ENCODE measurements around the gene HMSD. TPM values are rescaled to one million over a fixed set of nuclear protein-coding genes. Genes with fewer than 3 reads are reported as not detected.

The HMSD gene
- polyA plus RNA-seq, 1 of the 3 experiments (the other 2 are of a cell fraction) = not detected

DNA sequence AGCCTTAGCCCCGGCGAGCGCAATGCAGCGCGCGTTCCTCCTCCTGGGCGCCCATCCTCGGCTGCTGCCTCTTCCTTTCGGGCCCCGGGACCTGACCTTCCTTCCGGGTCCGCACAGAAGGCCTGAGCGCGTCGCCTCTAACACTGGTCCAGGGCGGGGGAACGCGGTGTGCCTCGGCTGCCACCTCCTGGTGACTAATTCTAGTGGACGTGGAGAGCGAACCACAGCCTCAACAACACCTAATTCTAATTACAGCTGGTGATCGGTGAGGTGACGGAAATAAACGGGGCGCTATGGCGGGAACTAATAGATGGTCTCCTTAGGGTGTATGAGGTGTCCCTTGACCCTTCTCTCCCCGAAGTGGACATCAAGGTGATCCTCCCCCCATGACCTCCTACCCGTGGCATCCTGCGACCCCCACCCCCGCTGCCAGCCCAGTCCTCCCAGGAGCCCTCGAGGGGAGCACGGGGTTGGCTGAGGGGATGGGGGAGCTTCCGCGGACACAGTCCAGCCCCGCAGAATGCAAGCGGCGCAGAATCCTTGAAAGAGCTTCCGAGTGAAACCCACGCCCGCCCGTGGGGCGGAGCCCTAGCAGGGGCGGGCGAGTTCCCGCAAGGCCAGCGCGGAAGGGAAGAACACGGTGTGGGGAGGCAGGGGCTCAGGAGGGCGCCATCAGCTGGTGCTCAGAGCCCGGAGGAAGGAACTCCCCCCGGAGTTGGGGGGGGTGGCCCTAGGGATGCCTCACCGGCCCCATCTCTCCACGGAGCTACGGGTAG, 12.8 kb upstream of the HMSD start (continued):
- TF ChIP-seq, protein P1, sequence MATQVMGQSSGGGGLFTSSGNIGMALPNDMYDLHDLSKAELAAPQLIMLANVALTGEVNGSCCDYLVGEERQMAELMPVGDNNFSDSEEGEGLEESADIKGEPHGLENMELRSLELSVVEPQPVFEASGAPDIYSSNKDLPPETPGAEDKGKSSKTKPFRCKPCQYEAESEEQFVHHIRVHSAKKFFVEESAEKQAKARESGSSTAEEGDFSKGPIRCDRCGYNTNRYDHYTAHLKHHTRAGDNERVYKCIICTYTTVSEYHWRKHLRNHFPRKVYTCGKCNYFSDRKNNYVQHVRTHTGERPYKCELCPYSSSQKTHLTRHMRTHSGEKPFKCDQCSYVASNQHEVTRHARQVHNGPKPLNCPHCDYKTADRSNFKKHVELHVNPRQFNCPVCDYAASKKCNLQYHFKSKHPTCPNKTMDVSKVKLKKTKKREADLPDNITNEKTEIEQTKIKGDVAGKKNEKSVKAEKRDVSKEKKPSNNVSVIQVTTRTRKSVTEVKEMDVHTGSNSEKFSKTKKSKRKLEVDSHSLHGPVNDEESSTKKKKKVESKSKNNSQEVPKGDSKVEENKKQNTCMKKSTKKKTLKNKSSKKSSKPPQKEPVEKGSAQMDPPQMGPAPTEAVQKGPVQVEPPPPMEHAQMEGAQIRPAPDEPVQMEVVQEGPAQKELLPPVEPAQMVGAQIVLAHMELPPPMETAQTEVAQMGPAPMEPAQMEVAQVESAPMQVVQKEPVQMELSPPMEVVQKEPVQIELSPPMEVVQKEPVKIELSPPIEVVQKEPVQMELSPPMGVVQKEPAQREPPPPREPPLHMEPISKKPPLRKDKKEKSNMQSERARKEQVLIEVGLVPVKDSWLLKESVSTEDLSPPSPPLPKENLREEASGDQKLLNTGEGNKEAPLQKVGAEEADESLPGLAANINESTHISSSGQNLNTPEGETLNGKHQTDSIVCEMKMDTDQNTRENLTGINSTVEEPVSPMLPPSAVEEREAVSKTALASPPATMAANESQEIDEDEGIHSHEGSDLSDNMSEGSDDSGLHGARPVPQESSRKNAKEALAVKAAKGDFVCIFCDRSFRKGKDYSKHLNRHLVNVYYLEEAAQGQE (IDR thresholded peaks at IDR 0.05; ENCODE audit: low read depth, low read length) = no peak
- TF ChIP-seq, protein P2, sequence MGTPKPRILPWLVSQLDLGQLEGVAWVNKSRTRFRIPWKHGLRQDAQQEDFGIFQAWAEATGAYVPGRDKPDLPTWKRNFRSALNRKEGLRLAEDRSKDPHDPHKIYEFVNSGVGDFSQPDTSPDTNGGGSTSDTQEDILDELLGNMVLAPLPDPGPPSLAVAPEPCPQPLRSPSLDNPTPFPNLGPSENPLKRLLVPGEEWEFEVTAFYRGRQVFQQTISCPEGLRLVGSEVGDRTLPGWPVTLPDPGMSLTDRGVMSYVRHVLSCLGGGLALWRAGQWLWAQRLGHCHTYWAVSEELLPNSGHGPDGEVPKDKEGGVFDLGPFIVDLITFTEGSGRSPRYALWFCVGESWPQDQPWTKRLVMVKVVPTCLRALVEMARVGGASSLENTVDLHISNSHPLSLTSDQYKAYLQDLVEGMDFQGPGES (IDR thresholded peaks at IDR 0.05; ENCODE audit: low read depth, low read length) = no peak
- TF ChIP-seq TCF12 (IDR thresholded peaks at IDR 0.05) (no peak), TAF1 (IDR thresholded peaks at IDR 0.05; ENCODE audit: borderline replicate concordance, low read depth, low read length) (no peak), RXRA (IDR thresholded peaks at IDR 0.05; ENCODE audit: borderline replicate concordance, low read depth) (no peak), CHD2 (IDR thresholded peaks at IDR 0.05; ENCODE audit: low read length, partially characterized antibody) (no peak), FOSL2 (IDR thresholded peaks at IDR 0.05; ENCODE audit: borderline replicate concordance, low read depth) (no peak), MXI1 (IDR thresholded peaks at IDR 0.05; ENCODE audit: low read depth, low read length) (no peak)
- TF ChIP-seq, protein P3, sequence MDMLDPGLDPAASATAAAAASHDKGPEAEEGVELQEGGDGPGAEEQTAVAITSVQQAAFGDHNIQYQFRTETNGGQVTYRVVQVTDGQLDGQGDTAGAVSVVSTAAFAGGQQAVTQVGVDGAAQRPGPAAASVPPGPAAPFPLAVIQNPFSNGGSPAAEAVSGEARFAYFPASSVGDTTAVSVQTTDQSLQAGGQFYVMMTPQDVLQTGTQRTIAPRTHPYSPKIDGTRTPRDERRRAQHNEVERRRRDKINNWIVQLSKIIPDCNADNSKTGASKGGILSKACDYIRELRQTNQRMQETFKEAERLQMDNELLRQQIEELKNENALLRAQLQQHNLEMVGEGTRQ (IDR thresholded peaks at IDR 0.05; ENCODE audit: borderline replicate concordance, low read depth, low read length) = no peak

DNA sequence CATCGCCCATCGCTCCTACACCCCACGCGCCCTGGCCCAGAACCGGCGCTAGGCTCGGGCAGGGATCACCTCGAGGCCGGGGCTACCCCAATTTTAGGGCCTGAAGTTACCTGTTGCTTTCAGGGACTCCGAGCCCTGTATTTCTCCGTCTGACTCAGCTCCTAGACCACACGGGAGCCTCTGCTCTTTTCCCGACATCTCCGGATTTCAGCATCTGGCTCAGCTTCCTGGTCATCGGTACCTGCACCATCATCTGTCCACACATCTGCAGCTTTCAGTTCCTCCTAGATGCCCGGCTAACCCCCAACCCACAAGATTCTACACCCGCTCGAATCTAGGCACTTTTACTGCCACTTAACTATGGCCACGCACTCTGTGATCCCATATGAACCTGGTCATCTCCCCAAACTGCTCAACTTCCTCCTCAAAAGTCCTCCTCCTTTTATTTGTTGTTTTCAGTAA, 12.1 kb upstream of the HMSD start:
- no peaks in the 10 kb centered on the region for H3K36me3 ChIP-seq (replicated peaks in 1 of 2; ENCODE audit: control insufficient read depth in 1 of 2, insufficient read depth in 2 of 2, low read length in 1 of 2)
- H2AFZ ChIP-seq (ENCODE audit: low read depth) = peak overlapping the region; percentile 93; the same call in 1 of the 2 replicates
- no peak overlapping the region for H3K27ac ChIP-seq (ENCODE audit: low read depth in 2 of 2, low read length in 1 of 2)
- ChIA-PET POLR2A (no interaction called here), CTCF (interaction anchor here (0.6 to 3.9 kb wide), 26 partner anchors 8 to 421 kb away, joined by 3 to 19 read pairs (median 5); partner anchors contain the start of gene HMSD)
- no peaks in the 10 kb centered on the region for H3K79me2 ChIP-seq (ENCODE audit: insufficient read depth)
- peak overlapping the region; percentile 53 to 62; a peak in 3 of 4 replicates for H3K4me3 ChIP-seq (ENCODE audit: low read depth in 2 of 2, low read length in 1 of 2)
- peak overlapping the region; percentile 82; the same call in 1 of the 2 replicates for H3K4me2 ChIP-seq
- WGBS (ENCODE audit: low lambda C conversion rate) = 64% methylated on average over 12 of the region's 19 CpGs
- no peaks in the 10 kb centered on the region for H3F3A ChIP-seq (replicated peaks; ENCODE audit: insufficient read depth)
- peaks cover 0 to 9% of the 10 kb centered on the region in 2 experiments; a peak in 2 of 4 replicates for H3K4me1 ChIP-seq (ENCODE audit: control insufficient read depth in 1 of 2, insufficient read depth in 2 of 2, low read depth in 1 of 2, low read length in 1 of 2)
- no peaks in the 10 kb centered on the region for H4K20me1 ChIP-seq (ENCODE audit: insufficient read depth)
- H3K9ac ChIP-seq = no peak overlapping the region
- no peaks in the 10 kb centered on the region for H3K9me2 ChIP-seq
- peaks cover 17% of the 10 kb centered on the region; the same call in 1 of the 2 replicates for H3K27me3 ChIP-seq (ENCODE audit: insufficient read depth)
- no peaks in the 10 kb centered on the region for H3K9me3 ChIP-seq
- no peak for DNase-seq
- TF ChIP-seq EP300 (IDR thresholded peaks at IDR 0.05; ENCODE audit: borderline replicate concordance in 1 of 2, low read depth in 1 of 2, low read length in 1 of 2) (no peak), TEAD4 (IDR thresholded peaks at IDR 0.05; ENCODE audit: borderline replicate concordance, insufficient read depth) (no peak), GABPA (IDR thresholded peaks at IDR 0.05; ENCODE audit: low read depth) (no peak), POLR2AphosphoS5 (IDR thresholded peaks at IDR 0.05; ENCODE audit: low read depth, low read length) (no peak), RAD21 (IDR thresholded peaks at IDR 0.05; ENCODE audit: low read length) (no peak), MXI1 (IDR thresholded peaks at IDR 0.05; ENCODE audit: low read depth, low read length) (no peak)
- TF ChIP-seq, protein P4, sequence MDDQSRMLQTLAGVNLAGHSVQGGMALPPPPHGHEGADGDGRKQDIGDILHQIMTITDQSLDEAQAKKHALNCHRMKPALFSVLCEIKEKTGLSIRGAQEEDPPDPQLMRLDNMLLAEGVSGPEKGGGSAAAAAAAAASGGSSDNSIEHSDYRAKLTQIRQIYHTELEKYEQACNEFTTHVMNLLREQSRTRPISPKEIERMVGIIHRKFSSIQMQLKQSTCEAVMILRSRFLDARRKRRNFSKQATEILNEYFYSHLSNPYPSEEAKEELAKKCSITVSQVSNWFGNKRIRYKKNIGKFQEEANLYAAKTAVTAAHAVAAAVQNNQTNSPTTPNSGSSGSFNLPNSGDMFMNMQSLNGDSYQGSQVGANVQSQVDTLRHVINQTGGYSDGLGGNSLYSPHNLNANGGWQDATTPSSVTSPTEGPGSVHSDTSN (IDR thresholded peaks at IDR 0.05) = no peak
- TF ChIP-seq, protein P5, sequence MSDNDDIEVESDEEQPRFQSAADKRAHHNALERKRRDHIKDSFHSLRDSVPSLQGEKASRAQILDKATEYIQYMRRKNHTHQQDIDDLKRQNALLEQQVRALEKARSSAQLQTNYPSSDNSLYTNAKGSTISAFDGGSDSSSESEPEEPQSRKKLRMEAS (IDR thresholded peaks at IDR 0.05; ENCODE audit: low read depth) = no peak
- TF ChIP-seq, protein P6, sequence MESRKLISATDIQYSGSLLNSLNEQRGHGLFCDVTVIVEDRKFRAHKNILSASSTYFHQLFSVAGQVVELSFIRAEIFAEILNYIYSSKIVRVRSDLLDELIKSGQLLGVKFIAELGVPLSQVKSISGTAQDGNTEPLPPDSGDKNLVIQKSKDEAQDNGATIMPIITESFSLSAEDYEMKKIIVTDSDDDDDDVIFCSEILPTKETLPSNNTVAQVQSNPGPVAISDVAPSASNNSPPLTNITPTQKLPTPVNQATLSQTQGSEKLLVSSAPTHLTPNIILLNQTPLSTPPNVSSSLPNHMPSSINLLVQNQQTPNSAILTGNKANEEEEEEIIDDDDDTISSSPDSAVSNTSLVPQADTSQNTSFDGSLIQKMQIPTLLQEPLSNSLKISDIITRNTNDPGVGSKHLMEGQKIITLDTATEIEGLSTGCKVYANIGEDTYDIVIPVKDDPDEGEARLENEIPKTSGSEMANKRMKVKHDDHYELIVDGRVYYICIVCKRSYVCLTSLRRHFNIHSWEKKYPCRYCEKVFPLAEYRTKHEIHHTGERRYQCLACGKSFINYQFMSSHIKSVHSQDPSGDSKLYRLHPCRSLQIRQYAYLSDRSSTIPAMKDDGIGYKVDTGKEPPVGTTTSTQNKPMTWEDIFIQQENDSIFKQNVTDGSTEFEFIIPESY (IDR thresholded peaks at IDR 0.05; ENCODE audit: borderline replicate concordance, low read depth) = no peak
